Muscle of leg (tissue), 11 donors: Measurements from ENCODE around the gene RNF175. TPM values are rescaled to one million over a fixed set of nuclear protein-coding genes. Genes with fewer than 3 reads are reported as not detected.
A peak's percentile ranks its signal among the peaks of the same experiment; 100 is the strongest.

ENCODE experiments used
- DNase-seq: peaks from one replicate; pipeline ENCODE4 v3.0.0; 2013
- H3K27ac ChIP-seq: one replicate; pipeline ENCODE4 v1.5.1; 2013; ENCODE audit warnings: mild to moderate bottlenecking, low read length, control low read depth
- H3K27me3 ChIP-seq: one replicate; pipeline ENCODE4 v1.6.1; 2013; ENCODE audit warnings: low read length; ENCODE audit not compliant: control insufficient read depth, insufficient read depth
- H3K36me3 ChIP-seq: one replicate; pipeline ENCODE4 v1.6.1; 2013; ENCODE audit warnings: low read length; ENCODE audit not compliant: control insufficient read depth, insufficient read depth
- H3K4me1 ChIP-seq: one replicate; pipeline ENCODE4 v1.6.1; 2013; ENCODE audit warnings: low read length; ENCODE audit not compliant: control insufficient read depth, insufficient read depth
- H3K4me3 ChIP-seq: one replicate; pipeline ENCODE4 v1.5.1; 2013; ENCODE audit warnings: low read length, control low read depth
- H3K9me3 ChIP-seq: replicated peaks from 2 replicates; pipeline ENCODE4 v1.6.1; 2013; ENCODE audit warnings: low read depth, low read length; ENCODE audit not compliant: control insufficient read depth
- WGBS: methylation state at CpG from one replicate; pipeline ENCODE4 v1.1.5; 2013; ENCODE audit warnings: missing lambda C conversion rate; ENCODE audit not compliant: insufficient coverage; 5-methylcytosine and 5-hydroxymethylcytosine counted together
- polyA plus RNA-seq, 8 donors: library from polyadenylated mRNA; unstranded; fragments of 120-200 nt; gene quantifications; one replicate each; pipeline versions ENCODE4 v1.2.1 to v1.2.3, GENCODE V29; 2013; ENCODE audit warnings: inconsistent platforms in 1 of 8, low replicate concordance in 1 of 8; ENCODE audit not compliant: insufficient read length in 8 of 8, insufficient read depth in 1 of 8
- total RNA-seq: library from RNA; stranded (reverse); fragments of 120-200 nt; gene quantifications from one replicate; pipeline ENCODE4 v1.2.4, GENCODE V29; 2013

The RNF175 gene
- total and polyA plus RNA-seq, 9 donors, result 0.39 to 2.2 (median 0.96) TPM

GRCh38 chr4:153773236-153773690 lies 13.4 kb upstream of the RNF175 start:
- DNase-seq, result no peak
- Histone ChIP-seq H3K36me3 (no peaks in the 10 kb centered on the region), H3K27ac (no peak overlapping the region), H3K9me3 (no peaks in the 10 kb centered on the region), H3K4me3 (no peak overlapping the region), H3K4me1 (no peaks in the 10 kb centered on the region), H3K27me3 (no peaks in the 10 kb centered on the region)
- 73% methylated on average over 2 of the region's 2 CpGs for WGBS

- DNase-seq, result no peak
- H3K36me3 ChIP-seq, result no peaks in the 10 kb centered on the region
- H3K4me1 ChIP-seq, result no peaks in the 10 kb centered on the region
- no peaks in the 10 kb centered on the region for H3K9me3 ChIP-seq
- H3K27me3 ChIP-seq, result no peaks in the 10 kb centered on the region
- no peak overlapping the region for H3K27ac ChIP-seq
- no peak overlapping the region for H3K4me3 ChIP-seq
These were observed 11.2 kb upstream of the RNF175 start for GRCh38 chr4:153771046-153771445.

- no peaks in the 10 kb centered on the region for H3K4me1 ChIP-seq
- DNase-seq, result no peak
- H3K27me3 ChIP-seq, result no peaks in the 10 kb centered on the region
- no peak overlapping the region for H3K27ac ChIP-seq
- H3K4me3 ChIP-seq, result no peak overlapping the region
- H3K9me3 ChIP-seq, result no peaks in the 10 kb centered on the region
- no peaks in the 10 kb centered on the region for H3K36me3 ChIP-seq
- WGBS, result 96% methylated on average over 3 of the region's 6 CpGs
These were observed 6.9 kb upstream of the RNF175 start for GRCh38 chr4:153766758-153767157.

- H3K4me1 ChIP-seq, result no peaks in the 10 kb centered on the region
- H3K27me3 ChIP-seq, result peaks cover 1% of the 10 kb centered on the region
- no peak overlapping the region for H3K4me3 ChIP-seq
- no peaks in the 10 kb centered on the region for H3K9me3 ChIP-seq
- H3K27ac ChIP-seq, result no peak overlapping the region
- no peak for DNase-seq
- 88% methylated on average over 5 of the region's 8 CpGs for whole genome bisulfite sequencing
- H3K36me3 ChIP-seq, result no peaks in the 10 kb centered on the region
These were observed 6.1 kb upstream of the RNF175 start for GRCh38 chr4:153765894-153766293.

- Histone ChIP-seq H3K9me3 (no peaks in the 10 kb centered on the region), H3K27me3 (peaks cover 6% of the 10 kb centered on the region), H3K36me3 (no peaks in the 10 kb centered on the region), H3K27ac (no peak overlapping the region), H3K4me3 (no peak overlapping the region), H3K4me1 (no peaks in the 10 kb centered on the region)
- 16% methylated on average over 3 of the region's 5 CpGs for WGBS
- no peak for DNase-seq
These were observed 5.0 kb upstream of the RNF175 start for GRCh38 chr4:153764601-153765368.

GRCh38 chr4:153763404-153763803 lies 3.6 kb upstream of the RNF175 start:
- peaks cover 15% of the 10 kb centered on the region for H3K27me3 ChIP-seq
- H3K9me3 ChIP-seq, result no peaks in the 10 kb centered on the region
- no peak overlapping the region for H3K4me3 ChIP-seq
- peaks cover 5% of the 10 kb centered on the region for H3K4me1 ChIP-seq
- WGBS, result no CpG with 5 or more reads among the region's 1 CpG
- DNase-seq, result no peak
- H3K36me3 ChIP-seq, result no peaks in the 10 kb centered on the region
- H3K27ac ChIP-seq, result no peak overlapping the region

GRCh38 chr4:153758688-153759406 lies 977 bp downstream of the RNF175 start:
- peaks cover 6% of the 10 kb centered on the region for H3K9me3 ChIP-seq
- DNase-seq, result no peak
- H3K4me1 ChIP-seq, result peaks cover 5% of the 10 kb centered on the region
- peaks cover 19% of the 10 kb centered on the region for H3K27me3 ChIP-seq
- no peaks in the 10 kb centered on the region for H3K36me3 ChIP-seq
- peak overlapping the region; percentile 39 for H3K4me3 ChIP-seq
- H3K27ac ChIP-seq, result no peak overlapping the region
- WGBS, result 29% methylated on average over 6 of the region's 15 CpGs

- 95% methylated on average over 2 of the region's 2 CpGs for WGBS
- Histone ChIP-seq H3K27me3 (peaks cover 19% of the 10 kb centered on the region), H3K27ac (no peak overlapping the region), H3K4me3 (no peak overlapping the region), H3K36me3 (no peaks in the 10 kb centered on the region), H3K9me3 (peaks cover 6% of the 10 kb centered on the region), H3K4me1 (peaks cover 5% of the 10 kb centered on the region)
- no peak for DNase-seq
These were observed 1.7 kb downstream of the RNF175 start for GRCh38 chr4:153758136-153758535.

- Histone ChIP-seq H3K36me3 (no peaks in the 10 kb centered on the region), H3K4me1 (peaks cover 5% of the 10 kb centered on the region), H3K27me3 (peaks cover 19% of the 10 kb centered on the region), H3K27ac (no peak overlapping the region), H3K4me3 (no peak overlapping the region), H3K9me3 (peaks cover 6% of the 10 kb centered on the region)
- DNase-seq, result no peak
- no CpG with 5 or more reads among the region's 1 CpG for WGBS
These were observed 2.4 kb downstream of the RNF175 start for GRCh38 chr4:153757407-153757806.

- no peak for DNase-seq
- no peaks in the 10 kb centered on the region for H3K36me3 ChIP-seq
- H3K9me3 ChIP-seq, result peaks cover 6% of the 10 kb centered on the region
- WGBS, result no CpG with 5 or more reads among the region's 2 CpGs
- H3K27ac ChIP-seq, result no peak overlapping the region
- peaks cover 16% of the 10 kb centered on the region for H3K27me3 ChIP-seq
- H3K4me3 ChIP-seq, result no peak overlapping the region
- H3K4me1 ChIP-seq, result peaks cover 5% of the 10 kb centered on the region
These were observed 4.6 kb downstream of the RNF175 start for GRCh38 chr4:153755186-153755585.
